Neural cell (in vitro differentiated cells): ENCODE data around the gene SMU1.

Experiments
- EP300 ChIP-seq: fragments of 450-650 bp; conservative IDR thresholded peaks from 2 replicates; pipeline ENCODE4 v1.6.1; 2014; ENCODE audit warnings: antibody characterized with exemption, mild to moderate bottlenecking, moderate library complexity; ENCODE audit not compliant: poor library complexity, severe bottlenecking
- EZH2 ChIP-seq: fragments of 200-600, 300-800 bp; shearing (Covaris generic), sonication (generic); IDR thresholded peaks from 2 replicates; pipeline ENCODE4 v1.6.1; 2014; ENCODE audit warnings: antibody characterized with exemption, low read length, borderline replicate concordance, mild to moderate bottlenecking; ENCODE audit not compliant: insufficient read depth, poor library complexity, severe bottlenecking
- MXI1 ChIP-seq: fragments of 450-650 bp; conservative IDR thresholded peaks from 2 replicates; pipeline ENCODE4 v1.6.1; 2014; ENCODE audit warnings: antibody characterized with exemption, mild to moderate bottlenecking; ENCODE audit not compliant: poor library complexity, severe bottlenecking
- POLR2AphosphoS5 ChIP-seq: IDR thresholded peaks from 2 replicates; pipeline ENCODE4 v1.6.1; 2012
- RAD21 ChIP-seq: fragments of 450-650 bp; conservative IDR thresholded peaks from 2 replicates; pipeline ENCODE4 v1.6.1; 2014; ENCODE audit warnings: antibody characterized with exemption, mild to moderate bottlenecking, moderate library complexity
- TF ChIP-seq, protein P1 (sequence below): fragments of 450-650 bp; IDR thresholded peaks from 2 replicates; pipeline ENCODE4 v1.5.1; 2014; ENCODE audit warnings: antibody characterized with exemption, mild to moderate bottlenecking, moderate library complexity; ENCODE audit not compliant: poor library complexity, severe bottlenecking

- TF ChIP-seq, protein P1, sequence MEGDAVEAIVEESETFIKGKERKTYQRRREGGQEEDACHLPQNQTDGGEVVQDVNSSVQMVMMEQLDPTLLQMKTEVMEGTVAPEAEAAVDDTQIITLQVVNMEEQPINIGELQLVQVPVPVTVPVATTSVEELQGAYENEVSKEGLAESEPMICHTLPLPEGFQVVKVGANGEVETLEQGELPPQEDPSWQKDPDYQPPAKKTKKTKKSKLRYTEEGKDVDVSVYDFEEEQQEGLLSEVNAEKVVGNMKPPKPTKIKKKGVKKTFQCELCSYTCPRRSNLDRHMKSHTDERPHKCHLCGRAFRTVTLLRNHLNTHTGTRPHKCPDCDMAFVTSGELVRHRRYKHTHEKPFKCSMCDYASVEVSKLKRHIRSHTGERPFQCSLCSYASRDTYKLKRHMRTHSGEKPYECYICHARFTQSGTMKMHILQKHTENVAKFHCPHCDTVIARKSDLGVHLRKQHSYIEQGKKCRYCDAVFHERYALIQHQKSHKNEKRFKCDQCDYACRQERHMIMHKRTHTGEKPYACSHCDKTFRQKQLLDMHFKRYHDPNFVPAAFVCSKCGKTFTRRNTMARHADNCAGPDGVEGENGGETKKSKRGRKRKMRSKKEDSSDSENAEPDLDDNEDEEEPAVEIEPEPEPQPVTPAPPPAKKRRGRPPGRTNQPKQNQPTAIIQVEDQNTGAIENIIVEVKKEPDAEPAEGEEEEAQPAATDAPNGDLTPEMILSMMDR, result no peak
- TF ChIP-seq MXI1, result no peak
- TF ChIP-seq EZH2, result no peak
- no peak for TF ChIP-seq EP300
- TF ChIP-seq POLR2AphosphoS5, result no peak
- no peak for TF ChIP-seq RAD21
Observed at GRCh38 chr9:33011831-33012230, 64.6 kb downstream of the SMU1 start.
